Inflammatory macrophage (primary cell): ENCODE measurements around the gene CNTN4.

ENCODE experiments used
- DNase-seq, 2 donors: peaks; one replicate each; pipeline ENCODE4 v3.0.0-alpha.2; 2020 to 2022

The CNTN4 gene

GRCh38 chr3:2153053-2153452 is 54.4 kb downstream of the CNTN4 start:
- DNase-seq: no peak

GRCh38 chr3:2153547-2153946 is 54.9 kb downstream of the CNTN4 start:
- no peak for DNase-seq

GRCh38 chr3:2154621-2155020 is 56.0 kb downstream of the CNTN4 start:
- DNase-seq: no peak

DNA sequence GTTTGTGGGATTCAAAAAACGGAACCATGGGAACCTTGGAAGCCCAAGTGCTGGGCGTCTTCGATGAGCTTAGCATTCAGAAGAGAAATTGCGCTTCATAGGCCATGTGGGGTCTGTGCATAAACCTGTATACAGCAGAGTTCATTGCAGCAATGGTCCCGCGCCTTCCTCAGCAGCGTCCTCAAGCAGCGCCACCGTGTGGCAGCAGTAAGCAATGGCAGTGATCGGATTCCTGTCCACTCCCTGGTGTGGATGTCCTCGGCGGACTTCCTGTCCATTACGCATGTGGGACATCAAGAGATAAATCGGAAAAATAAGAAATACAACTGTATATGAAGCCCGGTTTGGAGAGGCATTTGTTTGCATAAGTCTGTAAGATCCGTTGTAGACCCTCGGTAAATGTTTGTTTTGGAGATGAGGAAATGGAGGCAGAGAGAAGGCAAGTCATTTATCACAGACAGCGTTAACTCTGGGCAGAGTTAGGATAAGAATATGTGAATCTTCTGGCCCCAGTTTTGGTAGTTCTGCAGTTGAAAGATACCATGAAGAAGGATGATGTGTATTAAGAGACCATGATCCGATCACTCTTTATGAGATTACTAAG is 57.7 kb downstream of the CNTN4 start:
- peak in 1 of 2 donors; percentile 1 for DNase-seq

- DNase-seq: no peak
Observed at GRCh38 chr3:2158828-2159227, 60.2 kb downstream of the CNTN4 start.

DNA sequence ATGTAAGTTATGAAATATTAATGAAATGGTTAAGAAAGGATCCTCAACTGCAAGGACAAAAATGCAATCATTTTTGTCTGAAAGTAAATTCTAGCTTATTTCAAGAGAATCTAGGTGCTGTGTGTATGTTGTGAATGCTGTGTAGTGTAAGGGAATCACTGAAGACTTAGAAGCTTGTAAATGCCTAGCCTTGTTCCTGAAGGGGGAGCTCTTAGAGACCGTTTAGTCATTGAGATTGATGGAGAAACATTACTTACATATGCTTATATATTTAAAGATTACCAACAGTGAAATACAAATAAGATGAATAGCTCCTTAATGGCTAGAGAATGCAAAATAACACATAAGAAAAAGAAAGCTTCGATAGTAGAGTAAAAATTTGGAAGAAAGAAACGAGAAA is 67.9 kb downstream of the CNTN4 start:
- DNase-seq: no peak

- no peak for DNase-seq
Observed at GRCh38 chr3:2172561-2173171, 74.0 kb downstream of the CNTN4 start.

DNA sequence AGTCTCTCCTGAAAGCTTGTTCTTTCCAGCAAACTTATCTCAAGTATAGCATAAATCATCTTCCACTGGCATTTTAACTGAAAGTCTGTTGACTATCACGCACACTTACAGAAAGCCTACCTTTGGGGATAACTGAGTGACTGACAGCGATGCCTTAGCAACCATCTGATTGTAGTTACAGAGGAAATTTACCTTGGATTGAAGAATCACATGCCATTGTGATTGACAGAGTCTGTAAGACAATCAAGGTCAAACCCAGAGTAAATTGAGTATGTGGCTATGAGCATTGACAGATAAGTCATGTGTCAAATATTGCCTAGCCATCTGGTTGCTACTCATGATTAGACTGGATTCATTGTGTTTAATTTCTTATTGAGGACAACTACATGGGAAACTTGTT is 82.0 kb downstream of the CNTN4 start:
- DNase-seq: no peak

GRCh38 chr3:2198776-2199279 is 100.2 kb downstream of the CNTN4 start:
- DNase-seq: no peak

GRCh38 chr3:2204054-2204453 is 105.4 kb downstream of the CNTN4 start:
- DNase-seq: no peak

DNA sequence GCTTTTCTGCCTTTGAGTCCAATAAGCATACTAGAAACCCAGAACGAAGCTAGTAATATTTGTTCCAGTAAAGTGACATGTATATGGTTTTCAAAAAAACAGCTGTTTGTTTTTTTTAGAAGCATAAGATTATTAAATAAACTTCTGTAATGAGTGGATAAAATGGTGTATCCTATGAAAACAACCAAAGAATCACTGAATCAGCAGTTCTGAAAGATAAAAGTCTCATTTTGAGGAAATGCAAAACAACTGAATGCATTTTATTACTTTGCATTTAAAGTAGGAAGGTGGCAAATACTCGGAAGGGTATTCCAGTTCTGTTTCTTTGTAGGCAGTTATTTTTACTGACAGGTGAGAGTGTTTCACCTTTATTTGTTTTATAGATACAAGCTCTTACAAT is 107.0 kb downstream of the CNTN4 start:
- DNase-seq: no peak

DNA sequence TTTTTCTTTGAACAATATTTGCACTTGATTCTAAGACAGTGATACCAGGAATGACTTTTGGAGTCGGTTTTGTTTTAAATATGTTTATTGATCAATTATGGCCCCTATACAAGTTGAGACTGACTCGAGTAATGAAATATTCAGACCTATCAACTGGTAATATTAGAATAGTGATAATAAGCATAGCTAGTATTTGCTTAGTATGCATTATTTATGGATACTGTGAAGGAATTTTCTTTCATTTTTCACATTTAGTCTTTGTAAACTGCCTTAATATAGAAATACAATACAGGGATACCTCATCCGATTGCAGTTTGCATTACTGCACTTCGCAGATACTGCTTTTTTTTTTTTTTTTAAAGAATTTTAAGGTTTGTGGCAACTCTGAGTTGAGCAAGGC is 107.9 kb downstream of the CNTN4 start:
- no peak for DNase-seq

DNA sequence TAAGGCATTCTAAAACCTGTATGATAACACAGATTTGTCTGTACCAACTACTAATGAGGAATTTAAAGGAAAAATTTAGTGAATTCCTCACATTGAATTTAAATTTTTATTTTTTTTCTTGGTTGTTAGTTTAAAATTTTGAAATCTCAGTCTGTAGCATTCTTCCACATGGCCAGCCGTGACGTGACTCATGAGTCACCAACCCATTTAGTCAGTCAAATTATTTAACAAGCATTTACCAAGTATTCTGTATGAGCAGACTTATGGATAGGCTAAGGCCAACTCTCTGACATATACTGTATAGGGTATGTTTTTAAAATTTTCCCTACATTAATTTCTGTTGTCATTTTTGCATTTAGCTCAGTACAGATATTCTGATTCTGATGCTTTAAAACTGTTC is 112.9 kb downstream of the CNTN4 start:
- no peak for DNase-seq

- no peak for DNase-seq
Observed at GRCh38 chr3:2212206-2212605, 113.5 kb downstream of the CNTN4 start.

DNA sequence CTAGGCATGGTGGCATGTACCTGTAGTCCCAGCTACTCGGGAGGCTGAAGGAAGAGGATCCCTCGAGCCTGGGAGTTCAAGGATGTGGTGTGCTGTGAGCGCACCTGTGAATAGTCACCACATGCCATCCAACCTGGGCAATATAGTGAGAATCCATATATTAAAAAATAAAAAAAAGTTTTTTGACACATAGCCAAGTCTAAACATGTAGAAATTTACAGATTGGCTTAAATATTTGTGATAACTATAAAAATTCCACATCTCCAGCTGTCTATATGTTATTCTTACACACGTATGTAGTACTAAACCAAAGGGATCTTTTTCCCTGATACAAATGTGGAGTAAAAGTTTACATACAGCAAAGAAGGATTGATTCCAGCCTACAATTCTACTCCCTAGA is 119.7 kb downstream of the CNTN4 start:
- DNase-seq: no peak

- no peak for DNase-seq
Observed at GRCh38 chr3:2218816-2219215, 120.2 kb downstream of the CNTN4 start.

DNA sequence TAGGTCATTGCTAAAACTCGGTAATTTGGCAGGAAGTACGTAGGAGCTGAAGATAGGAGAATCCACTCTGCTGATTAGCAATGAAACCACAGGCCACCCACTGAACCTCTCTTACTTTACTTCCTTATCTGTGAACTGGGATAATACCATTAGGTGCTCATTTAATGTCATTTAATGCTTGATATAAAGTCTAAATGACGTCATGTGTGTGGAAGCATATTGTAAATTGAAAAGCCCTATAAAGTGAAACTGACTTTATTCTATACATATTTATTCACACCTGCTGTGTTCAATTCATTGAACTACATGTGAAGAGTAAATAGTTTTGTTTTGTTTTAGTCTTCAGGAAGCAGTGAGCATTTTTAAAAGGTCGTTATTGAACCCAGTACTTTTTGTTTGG is 137.5 kb downstream of the CNTN4 start:
- no peak for DNase-seq

DNA sequence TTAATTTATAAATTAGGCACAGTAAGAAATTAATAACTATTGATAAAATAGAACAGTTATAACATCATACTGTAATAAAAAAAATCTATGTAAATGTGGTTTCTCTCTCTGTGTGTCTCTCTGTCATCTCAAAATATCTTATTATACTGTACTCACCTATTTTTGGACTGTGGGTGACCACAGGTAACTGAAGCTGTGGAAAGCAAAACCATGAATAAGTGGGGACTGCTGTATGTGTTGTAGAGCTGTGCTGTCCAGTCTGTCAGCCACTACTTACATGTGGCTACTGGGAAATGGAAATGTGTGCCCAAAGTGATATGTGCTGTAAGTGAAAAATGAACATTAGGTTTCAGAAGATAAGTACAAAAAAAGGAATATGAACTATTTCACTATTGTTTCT is 145.5 kb downstream of the CNTN4 start:
- DNase-seq: no peak

- no peak for DNase-seq
Observed at GRCh38 chr3:2246873-2247648, 148.4 kb downstream of the CNTN4 start.

DNA sequence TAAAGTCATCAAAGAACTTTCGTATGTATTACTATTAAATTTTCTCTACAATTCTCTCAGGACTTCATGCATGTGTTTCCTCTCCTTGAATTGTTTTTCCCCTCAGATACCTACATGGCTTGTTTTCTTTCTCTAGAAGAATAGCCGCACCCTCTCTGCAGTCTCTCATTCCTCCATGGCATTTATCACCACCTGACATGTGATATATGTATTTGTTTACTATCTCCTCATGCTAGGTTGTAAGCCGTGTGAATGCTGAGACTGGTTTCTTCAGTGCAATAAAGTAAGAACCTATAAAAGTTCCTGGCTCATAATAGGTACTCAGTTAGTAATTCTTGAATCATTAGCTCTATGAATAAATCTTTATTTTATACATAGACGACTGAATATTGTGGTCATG is 149.2 kb downstream of the CNTN4 start:
- DNase-seq: no peak

DNA sequence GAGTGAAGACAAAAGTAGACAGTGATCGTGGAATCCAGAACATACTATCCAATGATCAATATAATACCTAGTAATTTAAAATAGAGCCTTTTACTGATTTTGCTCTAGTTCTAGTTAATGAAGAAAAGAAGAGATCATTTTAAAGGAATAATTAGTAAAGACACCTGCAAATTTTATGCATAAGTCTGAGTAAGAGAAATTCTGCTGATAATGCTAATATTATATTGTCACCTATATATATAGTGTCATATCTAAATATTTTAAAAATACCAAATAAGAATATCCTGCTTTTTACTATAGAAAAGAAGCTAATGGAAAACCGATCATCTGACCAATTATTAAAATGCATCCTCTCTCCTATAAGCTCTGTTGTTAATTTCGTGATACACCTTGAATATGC is 152.1 kb downstream of the CNTN4 start:
- DNase-seq: no peak

DNA sequence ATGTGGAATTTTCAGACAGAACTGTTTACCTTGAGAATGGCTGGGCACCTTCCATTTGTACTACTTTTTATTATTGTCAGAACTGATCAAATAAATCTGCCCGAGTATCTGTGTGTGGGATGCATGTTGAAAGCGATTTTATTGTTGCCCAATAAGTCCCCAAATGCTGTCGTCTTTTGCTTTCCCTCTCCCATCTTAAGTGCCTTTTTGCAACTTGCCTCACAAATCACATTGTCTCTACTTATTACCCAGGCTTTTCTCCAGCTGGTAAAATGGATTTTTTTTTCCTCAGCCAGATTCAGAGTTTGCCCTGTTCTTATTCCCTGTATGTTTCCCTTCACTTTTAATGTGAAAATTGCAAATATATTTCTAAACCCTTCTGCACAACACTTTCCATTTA is 163.1 kb downstream of the CNTN4 start:
- no peak for DNase-seq

GRCh38 chr3:2262204-2262603 is 163.5 kb downstream of the CNTN4 start:
- no peak for DNase-seq

- DNase-seq: no peak
Observed at GRCh38 chr3:2266606-2267005, 167.9 kb downstream of the CNTN4 start.
